K562 (cell line): ENCODE results near the gene KCNQ5. TPM values are rescaled to one million over a fixed set of nuclear protein-coding genes. Genes with fewer than 3 reads are reported as not detected.

Experiments
- ATAC-seq: fragments of 200-7000 bp; cut with Tn5 transposase; 3 replicates; pipeline ENCODE4 v1.9.1; 2020; ENCODE audit warnings: moderate library complexity
- BruUV-seq: library from RNA; stranded (reverse); fragments of 400-500 nt; replicated peaks from 2 replicates; lab custom pipeline; 2021; lab: Mats Ljungman, UMichigan
- CTCF ChIA-PET: fragments of 300-600 bp; formaldehyde crosslinking; extraction: SDS; loops from one replicate; lab custom pipeline; 2021; ENCODE audit warnings: low intra/inter-chr PET ratio; lab: Yijun Ruan, JAX
- POLR2A ChIA-PET: fragments of 300-600, 350-650 bp; sonication (Branson Sonifier 250); formaldehyde crosslinking; extraction: SDS; loops from one replicate; lab custom pipeline; 2021; ENCODE audit warnings: antibody characterized with exemption, inconsistent platforms; lab: Yijun Ruan, JAX
- DNase-seq, 4 experiments: peaks; one replicate each; pipeline versions ENCODE4 v3.0.0 to v3.0.0-alpha.2; 2011 to 2018; ENCODE audit warnings: low spot score in 3 of 4, mixed read lengths in 3 of 4; ENCODE audit errors: extremely low read depth in 1 of 4
- FAIRE-seq: peaks from 2 replicates; lab custom pipeline; 2011; peaks lifted over from hg19 to GRCh38; lab: Jason Lieb, UNC
- H2AFZ ChIP-seq: 2 replicates; pipeline ENCODE4 v1.6.0; 2011; ENCODE audit warnings: low read depth, low read length, control low read depth, inconsistent platforms
- H3K27ac ChIP-seq: fragments of 200-600 bp; 3 replicates; pipeline ENCODE4 v1.8.0; 2011; ENCODE audit warnings: low read depth, mild to moderate bottlenecking, control low read depth, inconsistent platforms, low read length, moderate library complexity, mixed read lengths; ENCODE audit errors: extremely low read depth
- H3K27me3 ChIP-seq, 2 experiments: fragments of 300-600 bp in 1 of 2; 2 replicates in 1 of 2; 3 replicates in 1 of 2; pipeline versions ENCODE4 v1.6.0 to v1.8.0; 2011; ENCODE audit warnings: inconsistent platforms in 2 of 2, low read length in 2 of 2, mild to moderate bottlenecking in 1 of 2, mixed read lengths in 1 of 2, moderate library complexity in 1 of 2; ENCODE audit not compliant: control insufficient read depth in 2 of 2, insufficient read depth in 2 of 2
- H3K36me3 ChIP-seq: fragments of 300-600 bp; 3 replicates; pipeline ENCODE4 v1.8.0; 2011; ENCODE audit warnings: mild to moderate bottlenecking, low read length, inconsistent platforms; ENCODE audit not compliant: control insufficient read depth, insufficient read depth
- H3K4me1 ChIP-seq, 2 experiments: fragments of 200-600 bp in 1 of 2; replicated peaks in 1 of 2; 2 replicates in 1 of 2; 3 replicates in 1 of 2; pipeline versions ENCODE4 v1.5.1 to v1.8.0; 2011; ENCODE audit warnings: inconsistent platforms in 2 of 2, low read length in 2 of 2, mild to moderate bottlenecking in 1 of 2, mixed read lengths in 1 of 2, moderate library complexity in 1 of 2; ENCODE audit not compliant: control insufficient read depth in 2 of 2, insufficient read depth in 2 of 2
- H3K4me2 ChIP-seq: 2 replicates; pipeline ENCODE4 v1.6.1; 2011; ENCODE audit warnings: low read length, control low read depth, inconsistent platforms, mixed read lengths; ENCODE audit not compliant: insufficient read depth
- H3K4me3 ChIP-seq: fragments of 200-600 bp; sonication (generic), shearing (Covaris generic); 2 replicates; pipeline ENCODE4 v1.5.1; 2016; ENCODE audit warnings: control low read depth, inconsistent platforms
- H3K79me2 ChIP-seq: fragments of 200-600 bp; 3 replicates; pipeline ENCODE4 v1.8.0; 2011; ENCODE audit warnings: low read length, inconsistent platforms; ENCODE audit not compliant: control insufficient read depth, insufficient read depth
- H3K9ac ChIP-seq, 2 experiments: 2 replicates each; pipeline versions ENCODE4 v1.6.0 to v1.6.1; 2011; ENCODE audit warnings: low read depth in 2 of 2, low read length in 2 of 2, control low read depth in 1 of 2, inconsistent platforms in 1 of 2, mild to moderate bottlenecking in 1 of 2, mixed read lengths in 1 of 2; ENCODE audit not compliant: insufficient read depth in 1 of 2
- H3K9me1 ChIP-seq: one replicate; pipeline ENCODE4 v1.6.0; 2011; ENCODE audit warnings: inconsistent platforms, mild to moderate bottlenecking, low read length, moderate library complexity; ENCODE audit not compliant: control insufficient read depth, insufficient read depth
- H3K9me3 ChIP-seq: replicated peaks from 2 replicates; pipeline ENCODE4 v1.5.1; 2011; ENCODE audit warnings: low read depth, low read length, inconsistent platforms; ENCODE audit not compliant: control insufficient read depth, insufficient read depth
- H4K20me1 ChIP-seq: replicated peaks from 2 replicates; pipeline ENCODE4 v1.6.1; 2011; ENCODE audit warnings: low read length, inconsistent platforms, mixed read lengths; ENCODE audit not compliant: control insufficient read depth, insufficient read depth
- ATF7 ChIP-seq: fragments of 450-650 bp; IDR thresholded peaks from 2 replicates; pipeline ENCODE4 v1.7.1; 2014; ENCODE audit warnings: mild to moderate bottlenecking, moderate library complexity
- BMI1 ChIP-seq: fragments of 150-350 bp; IDR thresholded peaks from 2 replicates; pipeline ENCODE4 v1.6.1; 2014; ENCODE audit warnings: low read length
- BRCA1 ChIP-seq, 2 experiments: fragments of 450-650 bp in 1 of 2; sonication (generic) in 1 of 2; formaldehyde crosslinking in 1 of 2; IDR thresholded peaks; 2 replicates each; pipeline versions ENCODE4 v1.5.0 to v1.6.1; 2017 to 2020; ENCODE audit warnings: mild to moderate bottlenecking in 1 of 2, missing genetic modification reagents in 1 of 2
- CBX1 ChIP-seq: sonication (generic); IDR thresholded peaks from 2 replicates; pipeline ENCODE4 v1.6.1; 2016; ENCODE audit warnings: antibody characterized with exemption, low read depth, mild to moderate bottlenecking
- FOXK1 ChIP-seq: sonication (generic); formaldehyde crosslinking; IDR thresholded peaks from 2 replicates; pipeline ENCODE4 v1.8.0; 2022; ENCODE audit warnings: missing genetic modification reagents, mild to moderate bottlenecking, borderline replicate concordance
- MCM2 ChIP-seq: fragments of 450-650 bp; IDR thresholded peaks from 2 replicates; pipeline ENCODE4 v1.6.1; 2017; ENCODE audit warnings: low read depth, mild to moderate bottlenecking
- MED1 ChIP-seq: sonication (generic); formaldehyde crosslinking; IDR thresholded peaks from 2 replicates; pipeline ENCODE4 v1.8.1; 2023; ENCODE audit warnings: missing genetic modification reagents, borderline replicate concordance
- MTA1 ChIP-seq: fragments of 450-650 bp; IDR thresholded peaks from 2 replicates; pipeline ENCODE4 v1.6.1; 2017; ENCODE audit warnings: borderline replicate concordance
- STAG1 ChIP-seq: sonication (generic); formaldehyde crosslinking; IDR thresholded peaks from 2 replicates; pipeline ENCODE4 v1.5.0; 2020; ENCODE audit warnings: missing genetic modification reagents, borderline replicate concordance
- ZBTB7A ChIP-seq: IDR thresholded peaks from 2 replicates; pipeline ENCODE4 v1.6.1; 2011; ENCODE audit warnings: low read depth, mild to moderate bottlenecking, low read length, moderate library complexity, borderline replicate concordance; ENCODE audit not compliant: control insufficient read depth
- ZNF24 ChIP-seq: fragments of 450-650 bp; IDR thresholded peaks from 2 replicates; pipeline ENCODE4 v1.6.1; 2016
- ZNF445 ChIP-seq: fragments of 250-450 bp; sonication (Bioruptor Pico); IDR thresholded peaks from 2 replicates; pipeline ENCODE4 v1.4.0; 2020; ENCODE audit warnings: low read depth, mild to moderate bottlenecking, moderate library complexity
- ZNF644 ChIP-seq: fragments of 200-800 bp; sonication (Bioruptor generic); IDR thresholded peaks from 2 replicates; pipeline ENCODE4 v1.6.1; 2016; ENCODE audit warnings: low read depth, missing genetic modification characterization, missing compliant biosample characterization
- WGBS: fragments of 100-300 bp; shearing (Covaris generic); methylation state at CpG from one replicate; pipeline ENCODE4 v1.1.6; 2016; ENCODE audit warnings: low coverage, mixed read lengths; ENCODE audit not compliant: insufficient coverage; ENCODE audit errors: missing lambda C conversion rate; 5-methylcytosine and 5-hydroxymethylcytosine counted together
- in situ Hi-C: fragments of 300-500 bp; cut with MboI; formaldehyde crosslinking; loops from 4 replicates; pipeline ENCODE4 v1.15.0; 2018; ENCODE audit warnings: inconsistent platforms, mixed read lengths
- intact Hi-C: fragments of 100-400 bp; cut with micrococcal nuclease; formaldehyde crosslinking; loops from 2 replicates; pipeline ENCODE4 v1.14.2; 2022
- polyA plus RNA-seq, 8 experiments: library from polyadenylated mRNA; depleted of rRNA in 4 of 8; stranded (reverse) in 5 of 8; unstranded in 3 of 8; fragments of >200 nt; fragmentation: Nextera tagmentation in 2 of 8; fragmentation: Illumina TruSeq in 1 of 8; extraction: Ambion mirVana in 2 of 8; extraction: Trizol in 1 of 8; gene quantifications; 2 replicates each; pipeline versions ENCODE4 v1.2.1 to v1.2.3, GENCODE V29; 2011 to 2014; ENCODE audit warnings: inconsistent platforms in 1 of 8, missing spikeins in 1 of 8
- total RNA-seq, 7 experiments: library from RNA; depleted of rRNA in 6 of 7; stranded (reverse); fragments of >200 nt in 6 of 7; fragmentation: Illumina TruSeq in 2 of 7; extraction: Trizol in 2 of 7; gene quantifications; 2 replicates each; pipeline versions ENCODE4 v1.2.1 to v1.2.3, GENCODE V29; 2011 to 2021; ENCODE audit warnings: low replicate concordance in 1 of 7
- TF ChIP-seq, protein P1 (sequence below), 2 experiments: fragments of 450-650 bp; IDR thresholded peaks; 2 replicates each; pipeline ENCODE4 v1.6.1; 2018; ENCODE audit warnings: mild to moderate bottlenecking in 2 of 2, low read depth in 1 of 2; ENCODE audit not compliant: partially characterized antibody in 2 of 2
- TF ChIP-seq, protein P2 (sequence below): fragments of 450-650 bp; IDR thresholded peaks from 2 replicates; pipeline ENCODE4 v1.6.1; 2016; ENCODE audit warnings: borderline replicate concordance
- TF ChIP-seq, protein P3 (sequence below): fragments of 450-650 bp; formaldehyde crosslinking; conservative IDR thresholded peaks from 2 replicates; pipeline ENCODE4 v1.4.0; 2022; ENCODE audit warnings: mild to moderate bottlenecking, missing genetic modification characterization

The KCNQ5 gene
- total and polyA plus RNA-seq, 9 of the 15 experiments (the other 6 are each of a cell fraction or from before 2014, with no cell fraction given): 0.31 to 5.9 (median 2.6) TPM

DNA sequence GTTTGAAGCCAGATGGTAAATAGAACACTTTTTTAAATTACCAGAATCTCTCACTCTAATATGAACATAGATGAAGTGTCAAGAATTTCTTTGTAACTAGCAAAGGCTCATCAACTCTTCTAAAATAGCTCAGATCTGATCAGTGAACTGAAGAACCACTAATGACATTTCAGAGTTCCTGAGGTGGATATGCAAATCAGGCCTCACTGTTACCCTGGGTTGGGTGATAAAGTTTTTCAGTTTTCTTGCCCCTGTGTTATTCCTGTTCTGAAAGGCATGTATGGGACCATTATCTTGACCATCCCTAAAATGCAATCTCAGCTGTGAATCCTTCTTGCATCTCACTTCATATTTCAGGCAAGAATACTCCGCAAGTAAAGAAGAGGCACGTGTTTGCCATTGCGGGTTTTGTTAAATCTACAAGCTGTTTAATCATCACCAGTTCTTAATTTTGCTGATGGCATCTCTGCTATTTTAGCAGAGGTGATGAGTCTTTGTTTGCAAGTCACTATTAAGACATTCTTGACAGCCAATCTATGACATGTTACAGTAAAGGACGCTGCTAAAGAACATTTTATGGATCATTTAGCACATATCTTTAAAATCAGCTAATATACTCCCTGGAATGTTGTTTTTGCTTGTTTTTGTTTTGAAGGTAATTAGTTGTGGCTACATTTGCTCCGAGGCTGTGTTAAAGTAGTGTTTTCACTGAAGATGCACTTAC lies 555.5 kb downstream of the KCNQ5 start:
- no peak for DNase-seq
- no peak overlapping the region for H3K4me3 ChIP-seq
- POLR2A ChIA-PET: no interaction called here
- H3K4me1 ChIP-seq: no peaks in the 10 kb centered on the region; a peak in 1 of 5 replicates
- in situ Hi-C loops: no loop called here
- no peaks in the 10 kb centered on the region for H3K9me3 ChIP-seq
- H3K79me2 ChIP-seq: no peaks in the 10 kb centered on the region
- no peaks in the 10 kb centered on the region for H4K20me1 ChIP-seq
- WGBS: 26% methylated on average over 5 of the region's 5 CpGs
- no peaks in the 10 kb centered on the region for H3K36me3 ChIP-seq
- no peak for ATAC-seq
- BruUV-seq: no TSS peak
- CTCF ChIA-PET: no interaction called here
- no peak overlapping the region for H3K27ac ChIP-seq
- intact Hi-C loops: no loop called here
- H3K27me3 ChIP-seq: no peaks in the 10 kb centered on the region
- no peak overlapping the region for H3K4me2 ChIP-seq
- FAIRE-seq: no peak
- H2AFZ ChIP-seq: no peak overlapping the region
- no peaks in the 10 kb centered on the region for H3K9me1 ChIP-seq
- H3K9ac ChIP-seq: no peak overlapping the region
- TF ChIP-seq MCM2 (no peak), MED1 (CRISPR knock-in tag) (no peak), ZNF445 (CRISPR knock-in tag) (no peak), FOXK1 (CRISPR knock-in tag) (no peak), ZNF644 (tag) (no peak), STAG1 (CRISPR knock-in tag) (no peak), BRCA1 (IDR thresholded peaks at IDR 0.05) (no peak), BRCA1 (CRISPR knock-in tag; IDR thresholded peaks at IDR 0.05) (no peak), ZBTB7A (no peak), MTA1 (no peak), ZNF24 (no peak), ATF7 (no peak), BMI1 (no peak), CBX1 (no peak)
- TF ChIP-seq, protein P1, sequence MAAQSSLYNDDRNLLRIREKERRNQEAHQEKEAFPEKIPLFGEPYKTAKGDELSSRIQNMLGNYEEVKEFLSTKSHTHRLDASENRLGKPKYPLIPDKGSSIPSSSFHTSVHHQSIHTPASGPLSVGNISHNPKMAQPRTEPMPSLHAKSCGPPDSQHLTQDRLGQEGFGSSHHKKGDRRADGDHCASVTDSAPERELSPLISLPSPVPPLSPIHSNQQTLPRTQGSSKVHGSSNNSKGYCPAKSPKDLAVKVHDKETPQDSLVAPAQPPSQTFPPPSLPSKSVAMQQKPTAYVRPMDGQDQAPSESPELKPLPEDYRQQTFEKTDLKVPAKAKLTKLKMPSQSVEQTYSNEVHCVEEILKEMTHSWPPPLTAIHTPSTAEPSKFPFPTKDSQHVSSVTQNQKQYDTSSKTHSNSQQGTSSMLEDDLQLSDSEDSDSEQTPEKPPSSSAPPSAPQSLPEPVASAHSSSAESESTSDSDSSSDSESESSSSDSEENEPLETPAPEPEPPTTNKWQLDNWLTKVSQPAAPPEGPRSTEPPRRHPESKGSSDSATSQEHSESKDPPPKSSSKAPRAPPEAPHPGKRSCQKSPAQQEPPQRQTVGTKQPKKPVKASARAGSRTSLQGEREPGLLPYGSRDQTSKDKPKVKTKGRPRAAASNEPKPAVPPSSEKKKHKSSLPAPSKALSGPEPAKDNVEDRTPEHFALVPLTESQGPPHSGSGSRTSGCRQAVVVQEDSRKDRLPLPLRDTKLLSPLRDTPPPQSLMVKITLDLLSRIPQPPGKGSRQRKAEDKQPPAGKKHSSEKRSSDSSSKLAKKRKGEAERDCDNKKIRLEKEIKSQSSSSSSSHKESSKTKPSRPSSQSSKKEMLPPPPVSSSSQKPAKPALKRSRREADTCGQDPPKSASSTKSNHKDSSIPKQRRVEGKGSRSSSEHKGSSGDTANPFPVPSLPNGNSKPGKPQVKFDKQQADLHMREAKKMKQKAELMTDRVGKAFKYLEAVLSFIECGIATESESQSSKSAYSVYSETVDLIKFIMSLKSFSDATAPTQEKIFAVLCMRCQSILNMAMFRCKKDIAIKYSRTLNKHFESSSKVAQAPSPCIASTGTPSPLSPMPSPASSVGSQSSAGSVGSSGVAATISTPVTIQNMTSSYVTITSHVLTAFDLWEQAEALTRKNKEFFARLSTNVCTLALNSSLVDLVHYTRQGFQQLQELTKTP (IDR thresholded peaks at IDR 0.05; ENCODE audit: low read depth in 1 of 2, partially characterized antibody in 2 of 2): no peak
- TF ChIP-seq, protein P2, sequence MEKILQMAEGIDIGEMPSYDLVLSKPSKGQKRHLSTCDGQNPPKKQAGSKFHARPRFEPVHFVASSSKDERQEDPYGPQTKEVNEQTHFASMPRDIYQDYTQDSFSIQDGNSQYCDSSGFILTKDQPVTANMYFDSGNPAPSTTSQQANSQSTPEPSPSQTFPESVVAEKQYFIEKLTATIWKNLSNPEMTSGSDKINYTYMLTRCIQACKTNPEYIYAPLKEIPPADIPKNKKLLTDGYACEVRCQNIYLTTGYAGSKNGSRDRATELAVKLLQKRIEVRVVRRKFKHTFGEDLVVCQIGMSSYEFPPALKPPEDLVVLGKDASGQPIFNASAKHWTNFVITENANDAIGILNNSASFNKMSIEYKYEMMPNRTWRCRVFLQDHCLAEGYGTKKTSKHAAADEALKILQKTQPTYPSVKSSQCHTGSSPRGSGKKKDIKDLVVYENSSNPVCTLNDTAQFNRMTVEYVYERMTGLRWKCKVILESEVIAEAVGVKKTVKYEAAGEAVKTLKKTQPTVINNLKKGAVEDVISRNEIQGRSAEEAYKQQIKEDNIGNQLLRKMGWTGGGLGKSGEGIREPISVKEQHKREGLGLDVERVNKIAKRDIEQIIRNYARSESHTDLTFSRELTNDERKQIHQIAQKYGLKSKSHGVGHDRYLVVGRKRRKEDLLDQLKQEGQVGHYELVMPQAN: no peak
- TF ChIP-seq, protein P3, sequence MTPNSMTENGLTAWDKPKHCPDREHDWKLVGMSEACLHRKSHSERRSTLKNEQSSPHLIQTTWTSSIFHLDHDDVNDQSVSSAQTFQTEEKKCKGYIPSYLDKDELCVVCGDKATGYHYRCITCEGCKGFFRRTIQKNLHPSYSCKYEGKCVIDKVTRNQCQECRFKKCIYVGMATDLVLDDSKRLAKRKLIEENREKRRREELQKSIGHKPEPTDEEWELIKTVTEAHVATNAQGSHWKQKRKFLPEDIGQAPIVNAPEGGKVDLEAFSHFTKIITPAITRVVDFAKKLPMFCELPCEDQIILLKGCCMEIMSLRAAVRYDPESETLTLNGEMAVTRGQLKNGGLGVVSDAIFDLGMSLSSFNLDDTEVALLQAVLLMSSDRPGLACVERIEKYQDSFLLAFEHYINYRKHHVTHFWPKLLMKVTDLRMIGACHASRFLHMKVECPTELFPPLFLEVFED (CRISPR knock-in tag): no peak
